Liver (tissue), 3 donors: ENCODE measurements around the gene KRTAP5-1.

Experiments
- EGR1 ChIP-seq, 2 donors: IDR thresholded peaks; 2 replicates each; pipeline ENCODE4 v1.6.1; 2016 to 2018; ENCODE audit warnings: antibody characterized with exemption in 2 of 2, low read depth in 2 of 2
- RAD21 ChIP-seq, 2 donors: IDR thresholded peaks; 2 replicates each; pipeline ENCODE4 v1.6.1; 2016; ENCODE audit warnings: antibody characterized with exemption in 2 of 2, mild to moderate bottlenecking in 2 of 2
- RXRA ChIP-seq, 2 donors: IDR thresholded peaks; 2 replicates each; pipeline ENCODE4 v1.6.1; 2017 to 2018; ENCODE audit warnings: antibody characterized with exemption in 2 of 2, mild to moderate bottlenecking in 1 of 2
- TAF1 ChIP-seq: conservative IDR thresholded peaks from 2 replicates; pipeline ENCODE4 v1.6.1; 2016; ENCODE audit warnings: antibody characterized with exemption, mild to moderate bottlenecking
- YY1 ChIP-seq: IDR thresholded peaks from 2 replicates; pipeline ENCODE4 v1.6.1; 2016; ENCODE audit warnings: antibody characterized with exemption, mild to moderate bottlenecking
- TF ChIP-seq, protein P1 (sequence below): fragments of 150-350 bp; IDR thresholded peaks from 2 replicates; pipeline ENCODE4 v1.5.1; 2017; ENCODE audit warnings: improper control_type of control experiment, low read depth, low read length; ENCODE audit not compliant: missing input control
- TF ChIP-seq, protein P2 (sequence below): IDR thresholded peaks from 2 replicates; pipeline ENCODE4 v1.6.1; 2016; ENCODE audit warnings: antibody characterized with exemption
- TF ChIP-seq, protein P3 (sequence below): IDR thresholded peaks from 2 replicates; pipeline ENCODE4 v1.6.1; 2016; ENCODE audit warnings: antibody characterized with exemption, mild to moderate bottlenecking
- donor health status: healthy.
- donor health status: healthy.

DNA sequence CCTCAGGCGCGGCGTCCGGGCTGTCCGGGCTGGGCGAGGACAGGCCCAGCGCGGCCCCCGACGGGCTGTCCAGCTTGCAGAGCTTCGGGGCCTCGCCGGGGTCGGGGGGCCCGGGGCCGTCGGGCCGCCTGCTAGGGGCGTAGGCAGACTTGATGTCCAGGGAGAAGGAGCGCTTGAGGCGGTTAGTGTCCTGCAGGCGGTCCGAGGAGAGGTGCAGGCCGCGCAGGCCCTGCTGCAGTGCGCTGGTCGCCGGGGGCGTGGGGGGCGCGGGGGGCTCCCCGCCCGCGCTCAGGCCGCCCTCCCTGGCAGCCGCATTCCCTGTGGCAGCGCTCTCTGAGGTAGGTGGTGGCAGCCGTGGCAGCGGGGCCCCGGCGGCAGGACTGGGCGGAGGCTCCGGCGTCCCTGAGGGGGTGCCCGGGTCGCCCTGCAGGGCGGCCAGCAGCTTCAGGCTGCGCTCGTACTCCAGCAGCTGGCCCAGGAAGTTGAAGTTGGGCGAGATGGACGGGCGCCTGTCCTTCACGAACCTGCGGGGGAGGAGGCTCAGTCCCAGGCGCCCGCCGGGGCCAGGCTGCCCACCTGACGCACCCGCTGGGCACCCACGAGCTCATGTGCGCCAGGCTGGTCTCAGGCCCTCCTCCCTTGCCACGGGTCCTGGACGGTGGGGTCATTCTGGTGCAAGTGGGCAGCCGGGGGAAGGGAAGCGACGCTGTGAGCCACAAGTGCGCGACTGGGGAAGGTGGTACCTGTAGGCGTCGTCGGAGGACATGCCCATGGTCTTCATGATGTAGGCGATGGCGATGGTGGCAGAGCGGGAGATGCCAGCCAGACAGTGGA, 27.8 kb downstream of the KRTAP5-1 start:
- TF ChIP-seq, protein P1, sequence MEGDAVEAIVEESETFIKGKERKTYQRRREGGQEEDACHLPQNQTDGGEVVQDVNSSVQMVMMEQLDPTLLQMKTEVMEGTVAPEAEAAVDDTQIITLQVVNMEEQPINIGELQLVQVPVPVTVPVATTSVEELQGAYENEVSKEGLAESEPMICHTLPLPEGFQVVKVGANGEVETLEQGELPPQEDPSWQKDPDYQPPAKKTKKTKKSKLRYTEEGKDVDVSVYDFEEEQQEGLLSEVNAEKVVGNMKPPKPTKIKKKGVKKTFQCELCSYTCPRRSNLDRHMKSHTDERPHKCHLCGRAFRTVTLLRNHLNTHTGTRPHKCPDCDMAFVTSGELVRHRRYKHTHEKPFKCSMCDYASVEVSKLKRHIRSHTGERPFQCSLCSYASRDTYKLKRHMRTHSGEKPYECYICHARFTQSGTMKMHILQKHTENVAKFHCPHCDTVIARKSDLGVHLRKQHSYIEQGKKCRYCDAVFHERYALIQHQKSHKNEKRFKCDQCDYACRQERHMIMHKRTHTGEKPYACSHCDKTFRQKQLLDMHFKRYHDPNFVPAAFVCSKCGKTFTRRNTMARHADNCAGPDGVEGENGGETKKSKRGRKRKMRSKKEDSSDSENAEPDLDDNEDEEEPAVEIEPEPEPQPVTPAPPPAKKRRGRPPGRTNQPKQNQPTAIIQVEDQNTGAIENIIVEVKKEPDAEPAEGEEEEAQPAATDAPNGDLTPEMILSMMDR = no peak
- TF ChIP-seq RAD21 (IDR thresholded peaks at IDR 0.05) (no peak), YY1 (no peak), TAF1 (no peak), EGR1 (IDR thresholded peaks at IDR 0.05; ENCODE audit: low read depth in 2 of 2) (no peak), RXRA (IDR thresholded peaks at IDR 0.05) (no peak)
- TF ChIP-seq, protein P2, sequence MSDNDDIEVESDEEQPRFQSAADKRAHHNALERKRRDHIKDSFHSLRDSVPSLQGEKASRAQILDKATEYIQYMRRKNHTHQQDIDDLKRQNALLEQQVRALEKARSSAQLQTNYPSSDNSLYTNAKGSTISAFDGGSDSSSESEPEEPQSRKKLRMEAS = no peak
- TF ChIP-seq, protein P3, sequence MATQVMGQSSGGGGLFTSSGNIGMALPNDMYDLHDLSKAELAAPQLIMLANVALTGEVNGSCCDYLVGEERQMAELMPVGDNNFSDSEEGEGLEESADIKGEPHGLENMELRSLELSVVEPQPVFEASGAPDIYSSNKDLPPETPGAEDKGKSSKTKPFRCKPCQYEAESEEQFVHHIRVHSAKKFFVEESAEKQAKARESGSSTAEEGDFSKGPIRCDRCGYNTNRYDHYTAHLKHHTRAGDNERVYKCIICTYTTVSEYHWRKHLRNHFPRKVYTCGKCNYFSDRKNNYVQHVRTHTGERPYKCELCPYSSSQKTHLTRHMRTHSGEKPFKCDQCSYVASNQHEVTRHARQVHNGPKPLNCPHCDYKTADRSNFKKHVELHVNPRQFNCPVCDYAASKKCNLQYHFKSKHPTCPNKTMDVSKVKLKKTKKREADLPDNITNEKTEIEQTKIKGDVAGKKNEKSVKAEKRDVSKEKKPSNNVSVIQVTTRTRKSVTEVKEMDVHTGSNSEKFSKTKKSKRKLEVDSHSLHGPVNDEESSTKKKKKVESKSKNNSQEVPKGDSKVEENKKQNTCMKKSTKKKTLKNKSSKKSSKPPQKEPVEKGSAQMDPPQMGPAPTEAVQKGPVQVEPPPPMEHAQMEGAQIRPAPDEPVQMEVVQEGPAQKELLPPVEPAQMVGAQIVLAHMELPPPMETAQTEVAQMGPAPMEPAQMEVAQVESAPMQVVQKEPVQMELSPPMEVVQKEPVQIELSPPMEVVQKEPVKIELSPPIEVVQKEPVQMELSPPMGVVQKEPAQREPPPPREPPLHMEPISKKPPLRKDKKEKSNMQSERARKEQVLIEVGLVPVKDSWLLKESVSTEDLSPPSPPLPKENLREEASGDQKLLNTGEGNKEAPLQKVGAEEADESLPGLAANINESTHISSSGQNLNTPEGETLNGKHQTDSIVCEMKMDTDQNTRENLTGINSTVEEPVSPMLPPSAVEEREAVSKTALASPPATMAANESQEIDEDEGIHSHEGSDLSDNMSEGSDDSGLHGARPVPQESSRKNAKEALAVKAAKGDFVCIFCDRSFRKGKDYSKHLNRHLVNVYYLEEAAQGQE = no peak
